PFSK-1 (cell line): ENCODE results near the gene ISOC2.

Experiments used
- POLR2AphosphoS5 ChIP-seq: IDR thresholded peaks from 2 replicates; pipeline ENCODE4 v1.6.1; 2012; ENCODE audit warnings: low read depth, mild to moderate bottlenecking, control low read depth, low read length, moderate library complexity
- TF ChIP-seq, protein P1 (sequence below), 2 experiments: IDR thresholded peaks; 2 replicates each; pipeline versions ENCODE4 v1.6.1 to v1.8.0; 2011 to 2012; ENCODE audit warnings: low read depth in 2 of 2, low read length in 2 of 2, control low read depth in 1 of 2, inconsistent platforms in 1 of 2, mild to moderate bottlenecking in 1 of 2, moderate library complexity in 1 of 2; ENCODE audit not compliant: insufficient read depth in 1 of 2

DNA sequence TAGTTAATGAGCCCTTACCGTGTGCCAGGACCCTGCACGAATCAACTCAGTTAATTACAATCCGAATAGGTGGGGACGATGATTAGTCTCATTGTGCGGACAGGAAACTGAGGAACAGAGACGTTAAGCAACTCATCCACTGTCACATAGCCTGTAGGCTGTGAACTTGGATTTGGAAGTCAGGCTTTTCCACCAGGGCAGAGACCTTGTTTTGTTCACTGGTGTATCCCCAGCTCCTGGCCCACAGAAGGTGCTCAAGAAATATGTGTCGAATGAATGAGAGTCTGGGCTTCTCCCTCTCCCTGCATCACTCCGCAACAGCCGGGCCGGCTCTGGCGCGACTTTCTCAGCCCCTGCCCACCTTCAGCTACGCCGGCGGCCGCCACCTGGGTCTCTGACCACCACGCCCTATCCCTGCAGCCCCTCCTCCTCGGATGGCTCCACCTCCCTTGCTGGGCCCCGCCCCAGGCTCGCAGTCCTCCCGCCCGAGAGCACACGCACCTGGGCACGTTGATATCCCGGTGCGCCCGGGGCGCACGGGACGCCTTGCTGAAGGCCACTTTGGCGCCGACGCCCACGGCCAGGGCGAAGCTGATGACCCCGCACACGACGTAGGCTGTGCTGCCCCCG is 19.6 kb downstream of the ISOC2 start:
- no peak for TF ChIP-seq POLR2AphosphoS5
- TF ChIP-seq, protein P1, sequence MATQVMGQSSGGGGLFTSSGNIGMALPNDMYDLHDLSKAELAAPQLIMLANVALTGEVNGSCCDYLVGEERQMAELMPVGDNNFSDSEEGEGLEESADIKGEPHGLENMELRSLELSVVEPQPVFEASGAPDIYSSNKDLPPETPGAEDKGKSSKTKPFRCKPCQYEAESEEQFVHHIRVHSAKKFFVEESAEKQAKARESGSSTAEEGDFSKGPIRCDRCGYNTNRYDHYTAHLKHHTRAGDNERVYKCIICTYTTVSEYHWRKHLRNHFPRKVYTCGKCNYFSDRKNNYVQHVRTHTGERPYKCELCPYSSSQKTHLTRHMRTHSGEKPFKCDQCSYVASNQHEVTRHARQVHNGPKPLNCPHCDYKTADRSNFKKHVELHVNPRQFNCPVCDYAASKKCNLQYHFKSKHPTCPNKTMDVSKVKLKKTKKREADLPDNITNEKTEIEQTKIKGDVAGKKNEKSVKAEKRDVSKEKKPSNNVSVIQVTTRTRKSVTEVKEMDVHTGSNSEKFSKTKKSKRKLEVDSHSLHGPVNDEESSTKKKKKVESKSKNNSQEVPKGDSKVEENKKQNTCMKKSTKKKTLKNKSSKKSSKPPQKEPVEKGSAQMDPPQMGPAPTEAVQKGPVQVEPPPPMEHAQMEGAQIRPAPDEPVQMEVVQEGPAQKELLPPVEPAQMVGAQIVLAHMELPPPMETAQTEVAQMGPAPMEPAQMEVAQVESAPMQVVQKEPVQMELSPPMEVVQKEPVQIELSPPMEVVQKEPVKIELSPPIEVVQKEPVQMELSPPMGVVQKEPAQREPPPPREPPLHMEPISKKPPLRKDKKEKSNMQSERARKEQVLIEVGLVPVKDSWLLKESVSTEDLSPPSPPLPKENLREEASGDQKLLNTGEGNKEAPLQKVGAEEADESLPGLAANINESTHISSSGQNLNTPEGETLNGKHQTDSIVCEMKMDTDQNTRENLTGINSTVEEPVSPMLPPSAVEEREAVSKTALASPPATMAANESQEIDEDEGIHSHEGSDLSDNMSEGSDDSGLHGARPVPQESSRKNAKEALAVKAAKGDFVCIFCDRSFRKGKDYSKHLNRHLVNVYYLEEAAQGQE (IDR thresholded peaks at IDR 0.05; ENCODE audit: insufficient read depth in 1 of 2, low read depth in 2 of 2, low read length in 2 of 2), result no peak
